Measurements from ENCODE around the gene AGK. TPM values are rescaled to one million over a fixed set of nuclear protein-coding genes. Genes with fewer than 3 reads are reported as not detected.

The AGK gene
- total RNA-seq, 1 experiment from 2014 or later: 32.2 TPM

GRCh38 chr7:141549582-141549981, 1.6 kb upstream of the AGK start (continued):
- TF ChIP-seq AR (CRISPR knock-in tag; IDR thresholded peaks at IDR 0.05): no peak
- TF ChIP-seq HMGA2 (CRISPR knock-in tag; IDR thresholded peaks at IDR 0.05): no peak

- H3K27me3 Mint-ChIP-seq (ENCODE audit: low read depth): no peaks in the 10 kb centered on the region
- H3K4me1 Mint-ChIP-seq: peaks cover 32% of the 10 kb centered on the region
- ChIA-PET CTCF (interaction anchor here (1.6 to 2.8 kb wide), 3 partner anchors 17 to 188 kb away, joined by 4 to 12 read pairs (median 12); partner anchors contain the start of gene SSBP1), POLR2A (interaction anchor here (0.6 to 1.7 kb wide), 3 partner anchors 34 to 327 kb away, joined by 3 to 6 read pairs (median 4); no protein-coding TSS in a partner anchor)
- ATAC-seq (peak; percentile 29), DNase-seq (ENCODE audit: low spot score) (peak; percentile 13)
- 0 out of 2 replicates have a peak, but pooled peaks have one; percentile 4 for TF ChIP-seq AFF4 (CRISPR knock-in tag; IDR thresholded peaks at IDR 0.05; ENCODE audit: borderline replicate concordance)
- no peak for TF ChIP-seq AR (CRISPR knock-in tag; IDR thresholded peaks at IDR 0.05)
- H3K27ac Mint-ChIP-seq: peak overlapping the region; percentile 49
- no peaks in the 10 kb centered on the region for H3K36me3 Mint-ChIP-seq
- no peaks in the 10 kb centered on the region for H3K9me3 Mint-ChIP-seq
- peak overlapping the region; percentile 84 for H3K4me3 Mint-ChIP-seq
These were observed 670 bp upstream of the AGK start for GRCh38 chr7:141550386-141551093.

GRCh38 chr7:141551782-141552181, 572 bp downstream of the AGK start:
- peaks cover 8% of the 10 kb centered on the region for H3K36me3 Mint-ChIP-seq
- ChIA-PET CTCF (interaction anchor here (1.6 to 2.8 kb wide), 3 partner anchors 18 to 187 kb away, joined by 4 to 12 read pairs (median 12); partner anchors contain the start of gene SSBP1), POLR2A (interaction anchor here (1.7 kb wide), 1 partner anchor 33 kb away, joined by 6 read pairs; no protein-coding TSS in a partner anchor)
- ATAC-seq: no peak
- peak overlapping the region; percentile 84 for H3K4me3 Mint-ChIP-seq
- no peak for DNase-seq (ENCODE audit: low spot score)
- H3K27me3 Mint-ChIP-seq (ENCODE audit: low read depth): no peaks in the 10 kb centered on the region
- H3K9me3 Mint-ChIP-seq: no peaks in the 10 kb centered on the region
- H3K4me1 Mint-ChIP-seq: peaks cover 27% of the 10 kb centered on the region
- peak overlapping the region; percentile 56; the same call in 1 of the 2 replicates for H3K27ac Mint-ChIP-seq
- TF ChIP-seq HMGA2 (CRISPR knock-in tag; IDR thresholded peaks at IDR 0.05) (no peak), ZNF512 (CRISPR knock-in tag; IDR thresholded peaks at IDR 0.05; ENCODE audit: borderline replicate concordance) (no peak), ERG (CRISPR knock-in tag; IDR thresholded peaks at IDR 0.05) (no peak), CTCF (IDR thresholded peaks at IDR 0.05) (no peak), NR2C2 (CRISPR knock-in tag; IDR thresholded peaks at IDR 0.05) (no peak), EMX1 (CRISPR knock-in tag; IDR thresholded peaks at IDR 0.05) (no peak), ZNF232 (CRISPR knock-in tag; IDR thresholded peaks at IDR 0.05) (no peak), ZNF532 (CRISPR knock-in tag; IDR thresholded peaks at IDR 0.05; ENCODE audit: borderline replicate concordance) (no peak)
